Mucosa of gallbladder (tissue), 1 donor: ENCODE results near the gene PARD6A. TPM values are rescaled to one million over a fixed set of nuclear protein-coding genes. Genes with fewer than 3 reads are reported as not detected.
A peak's percentile ranks its signal among the peaks of the same experiment; 100 is the strongest.

Experiments
- DNase-seq: peaks from one replicate; pipeline ENCODE4 v3.0.0-alpha.2; 2020; ENCODE audit warnings: low spot score
- total RNA-seq: library from RNA; stranded (reverse); gene quantifications from one replicate; pipeline ENCODE4 v1.2.1, GENCODE V29; 2021
- donor health status: DM: no; HTN: no; CAD: no.

The PARD6A gene
- total RNA-seq, 1 donor from 2014 or later: 10.4 TPM

DNA sequence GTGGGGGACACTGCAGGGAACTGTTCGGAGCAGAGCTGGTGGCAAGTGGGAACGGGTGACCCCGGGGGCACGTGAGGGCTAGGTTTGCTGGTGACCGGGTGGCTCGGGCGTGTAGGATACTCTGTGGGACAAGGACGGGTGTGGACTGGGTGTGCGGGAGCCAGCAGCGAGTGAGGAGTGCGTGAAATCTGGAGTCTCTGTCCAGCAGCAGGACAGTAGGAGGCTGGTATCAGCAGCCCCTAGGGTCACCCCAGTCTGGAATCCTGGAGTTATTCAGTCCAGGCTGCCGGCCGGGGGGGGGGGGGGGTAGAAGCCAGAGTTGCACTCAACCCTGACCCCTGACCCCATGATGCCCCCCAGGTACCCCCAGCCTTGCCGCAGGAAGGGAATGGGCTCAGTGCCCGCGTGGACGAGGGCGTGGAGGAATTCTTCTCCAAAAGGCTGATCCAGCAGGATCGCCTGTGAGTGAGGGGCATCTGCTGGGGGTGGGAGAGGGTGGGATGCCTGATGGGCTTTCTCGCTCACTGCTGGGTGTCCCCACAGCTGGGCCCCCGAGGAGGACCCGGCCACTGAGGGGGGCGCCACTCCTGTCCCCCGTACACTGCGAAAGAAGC, 6.9 kb upstream of the PARD6A start:
- DNase-seq: no peak

DNA sequence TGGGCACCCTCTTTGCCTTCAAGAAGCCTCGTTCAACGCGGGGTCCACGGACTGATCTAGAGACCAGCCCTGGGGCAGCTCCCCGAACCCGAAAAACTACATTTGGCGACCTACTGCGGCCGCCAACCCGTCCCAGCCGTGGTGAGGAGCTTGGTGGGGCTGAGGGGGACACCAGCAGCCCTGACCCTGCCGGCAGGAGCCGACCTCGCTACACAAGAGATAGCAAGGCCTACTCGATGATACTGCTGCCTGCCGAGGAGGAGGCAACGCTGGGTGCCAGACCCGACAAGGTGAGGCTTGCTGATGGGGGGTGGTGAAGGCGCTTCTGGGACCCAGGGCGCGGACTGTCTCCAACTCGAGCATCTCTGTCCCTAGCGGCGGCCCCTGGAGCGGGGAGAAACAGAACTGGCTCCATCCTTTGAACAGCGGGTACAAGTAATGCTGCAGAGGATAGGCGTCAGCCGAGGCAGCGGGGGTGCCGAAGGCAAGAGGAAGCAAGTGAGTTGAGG, 6.3 kb upstream of the PARD6A start:
- no peak for DNase-seq

DNA sequence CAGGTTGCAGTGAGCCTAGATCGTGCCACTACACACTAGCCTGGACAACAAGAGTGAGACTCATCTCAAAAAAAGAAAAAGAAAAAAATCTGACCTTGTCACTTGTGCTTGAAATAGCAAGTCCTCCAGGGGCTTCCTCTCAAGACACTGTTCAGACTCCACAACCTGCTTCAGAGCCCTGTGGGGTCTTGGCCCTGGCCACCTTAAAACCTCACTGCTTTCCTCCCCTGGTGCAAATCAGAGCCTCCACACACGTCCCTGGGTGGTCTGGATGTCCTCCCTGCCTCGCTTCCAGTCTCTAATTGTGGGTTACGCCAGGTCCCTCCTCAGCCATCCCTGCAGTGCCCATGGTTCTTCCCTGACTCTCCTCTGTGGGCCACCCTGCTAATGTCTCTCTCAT, 5.4 kb upstream of the PARD6A start:
- DNase-seq: no peak

DNA sequence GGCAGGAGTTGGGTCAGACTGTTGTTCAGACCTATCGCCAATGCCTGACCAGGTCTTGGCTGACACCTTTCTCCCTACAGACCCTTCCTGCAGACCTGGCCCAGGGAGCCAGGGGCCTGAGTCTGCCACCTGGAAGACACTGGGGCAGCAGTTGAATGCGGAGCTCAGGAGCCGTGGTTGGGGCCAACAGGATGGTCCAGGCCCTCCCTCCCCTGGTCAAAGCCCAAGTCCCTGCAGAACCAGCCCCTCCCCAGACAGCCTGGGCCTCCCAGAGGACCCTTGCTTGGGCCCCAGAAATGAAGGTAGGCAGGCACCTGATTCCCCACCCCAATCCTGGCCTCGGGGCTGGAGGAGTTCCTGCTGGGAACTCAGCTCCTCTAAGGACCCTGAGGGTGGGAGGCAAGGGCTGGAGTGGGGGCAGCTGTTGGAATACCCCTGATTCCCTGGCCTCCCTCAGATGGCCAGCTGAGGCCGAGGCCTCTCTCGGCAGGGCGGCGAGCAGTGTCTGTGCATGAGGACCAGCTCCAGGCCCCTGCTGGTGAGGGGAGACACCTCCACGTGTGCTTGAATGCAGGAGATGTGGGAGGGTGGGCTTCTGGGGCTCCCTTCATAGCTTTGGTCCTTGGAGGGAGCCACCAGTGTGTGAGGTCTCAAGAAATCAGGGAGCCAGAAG, 4.3 kb upstream of the PARD6A start:
- DNase-seq: no peak

DNA sequence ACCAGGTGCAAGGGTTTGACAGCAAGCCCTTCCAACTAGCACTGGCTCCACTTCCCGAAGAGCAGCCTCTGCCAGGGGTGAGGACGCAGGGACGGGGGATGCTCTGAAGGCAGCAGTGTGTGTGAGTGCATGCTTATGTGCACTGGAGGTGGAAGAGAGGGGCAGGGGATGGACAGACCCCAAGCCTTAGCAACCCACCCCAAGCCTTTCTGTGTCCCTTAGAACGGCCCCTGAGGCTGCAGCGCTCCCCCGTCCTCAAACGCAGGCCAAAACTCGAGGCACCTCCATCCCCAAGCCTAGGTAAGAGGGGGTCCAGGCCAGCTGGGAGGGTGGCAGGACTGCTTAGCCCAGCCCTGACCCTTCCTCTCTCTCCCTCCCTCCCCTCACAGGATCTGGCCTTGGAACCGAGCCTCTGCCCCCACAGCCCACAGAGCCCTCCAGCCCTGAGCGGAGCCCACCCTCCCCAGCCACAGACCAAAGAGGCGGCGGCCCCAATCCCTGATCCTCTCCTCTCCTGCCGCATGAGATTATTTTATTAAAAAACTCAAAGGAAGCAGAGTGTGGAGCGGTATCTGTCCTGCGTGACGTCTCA, 3.6 kb upstream of the PARD6A start:
- DNase-seq: no peak

DNA sequence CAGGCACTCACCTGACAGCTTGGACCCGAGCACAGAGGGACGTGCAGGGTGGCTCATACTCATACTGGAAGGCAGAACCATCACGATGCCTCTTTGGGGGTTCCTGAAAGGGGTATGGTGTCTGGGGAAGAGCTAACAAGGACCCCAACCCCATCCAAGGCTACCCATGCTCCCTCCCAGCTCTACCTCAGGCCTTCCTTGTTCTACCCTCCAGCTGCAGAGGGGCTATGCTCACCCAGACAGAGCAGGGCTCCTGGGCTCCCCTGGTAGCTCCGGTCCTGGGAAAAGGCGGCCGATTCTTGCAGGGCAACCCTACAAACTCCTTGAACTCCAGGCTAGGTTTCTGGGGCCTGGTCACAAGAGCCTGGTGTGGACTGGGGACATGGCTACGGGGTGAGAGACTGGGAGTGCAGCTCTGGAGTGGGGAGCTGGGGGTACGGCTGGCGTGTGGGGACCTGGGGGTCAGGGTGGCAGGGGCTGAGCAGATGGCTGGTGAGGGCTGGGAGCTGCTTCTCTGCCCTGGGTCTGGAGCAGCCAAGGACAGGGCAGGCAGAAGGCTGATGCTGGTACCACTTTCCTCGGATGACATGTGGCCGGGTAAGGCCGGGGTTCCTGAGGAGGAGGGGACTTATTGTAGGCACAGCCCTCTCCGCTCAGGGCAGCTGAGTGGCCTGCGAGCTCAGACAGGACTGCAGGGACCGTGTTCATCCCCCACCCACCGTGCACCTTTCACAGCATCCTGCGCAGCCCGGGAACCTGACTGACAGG, 2.8 kb upstream of the PARD6A start:
- no peak for DNase-seq

DNA sequence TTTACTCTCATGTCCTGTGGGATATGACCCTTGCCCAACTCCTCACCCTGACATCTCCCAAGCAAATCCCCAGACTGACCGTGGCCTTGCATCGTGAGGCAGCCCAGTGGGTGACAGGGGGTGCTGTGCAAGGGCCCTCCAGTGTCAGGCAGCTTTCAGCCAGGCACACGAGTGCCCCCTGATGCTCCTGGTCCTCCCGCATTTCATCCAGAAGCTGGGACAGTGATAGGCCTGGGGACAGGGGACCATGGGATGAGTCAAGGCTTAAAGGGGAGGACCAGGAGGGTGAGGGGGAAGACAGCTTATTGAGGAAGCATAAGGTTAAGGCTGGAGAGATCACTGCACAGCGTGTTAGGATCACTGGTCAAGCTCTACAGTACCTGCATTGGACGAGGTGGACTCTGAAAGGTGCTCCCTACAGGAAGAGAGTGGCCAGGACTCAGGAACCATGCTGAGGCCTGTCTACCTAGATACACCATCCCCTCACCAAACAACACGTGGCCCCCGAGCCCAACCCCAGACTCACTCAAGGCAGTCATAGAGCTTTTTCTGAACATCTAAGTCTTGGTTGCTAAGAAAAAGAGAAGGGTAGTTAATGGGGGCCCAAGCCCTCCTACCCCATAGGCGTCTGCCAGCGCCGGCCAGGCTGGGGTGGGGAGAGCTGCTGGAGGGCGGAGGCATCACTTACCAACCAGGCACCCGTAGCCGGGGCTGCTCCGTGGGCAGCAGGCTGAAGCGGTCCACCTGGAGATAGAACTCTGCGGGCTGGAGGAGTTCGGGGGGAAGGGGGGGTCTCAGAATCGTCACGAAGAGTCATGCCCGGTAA, 1.7 kb upstream of the PARD6A start:
- DNase-seq: no peak

DNA sequence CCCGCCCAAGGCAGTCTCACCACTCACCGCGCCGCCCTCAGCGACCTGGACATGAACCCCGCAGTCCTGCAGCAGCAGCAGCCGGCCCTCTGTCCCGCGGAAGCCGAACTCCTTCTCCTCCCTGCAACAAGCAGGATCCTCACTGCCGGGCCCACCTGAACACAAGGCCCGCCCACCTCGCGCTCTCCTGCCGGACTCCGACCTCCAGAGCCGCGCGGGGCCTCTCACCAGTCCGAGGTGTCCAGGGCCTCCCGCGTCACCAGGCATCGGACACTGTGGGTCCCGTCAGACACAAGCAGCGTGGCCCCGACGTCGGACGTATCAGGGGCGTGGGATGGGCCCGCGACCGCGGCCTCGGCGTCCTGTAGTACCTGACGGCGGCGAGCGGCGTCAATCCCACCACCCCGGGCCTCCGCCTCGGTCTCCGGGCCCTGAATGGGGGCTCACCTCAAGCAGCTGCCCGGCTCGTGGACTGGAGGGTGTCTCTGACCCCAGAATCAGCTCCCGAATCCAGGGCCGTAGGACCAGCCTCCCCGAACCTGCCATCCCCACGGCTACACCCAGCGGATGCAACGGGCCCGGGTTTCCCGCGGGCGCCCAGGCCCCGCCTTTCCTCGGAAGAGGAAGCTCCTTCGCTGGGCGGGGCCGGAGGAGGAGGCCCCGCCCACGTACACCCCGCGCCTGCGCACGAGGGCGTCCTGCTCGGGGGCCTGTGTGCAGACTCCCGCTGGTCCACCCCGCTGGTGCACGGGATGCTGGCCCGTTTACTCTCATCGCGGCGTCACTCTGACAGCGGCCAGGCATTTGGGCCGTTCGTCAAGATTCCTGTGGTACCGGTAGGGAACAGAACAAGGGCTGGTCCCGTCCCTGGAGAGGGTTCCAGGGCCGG, 841 bp upstream of the PARD6A start, which contains the start of gene ACD:
Gene ACD (minus strand): TSS at position 586 of the 889 bp plus-strand sequence. CDS start 40 bp downstream, at position 546.
- DNase-seq: peak; percentile 92

DNA sequence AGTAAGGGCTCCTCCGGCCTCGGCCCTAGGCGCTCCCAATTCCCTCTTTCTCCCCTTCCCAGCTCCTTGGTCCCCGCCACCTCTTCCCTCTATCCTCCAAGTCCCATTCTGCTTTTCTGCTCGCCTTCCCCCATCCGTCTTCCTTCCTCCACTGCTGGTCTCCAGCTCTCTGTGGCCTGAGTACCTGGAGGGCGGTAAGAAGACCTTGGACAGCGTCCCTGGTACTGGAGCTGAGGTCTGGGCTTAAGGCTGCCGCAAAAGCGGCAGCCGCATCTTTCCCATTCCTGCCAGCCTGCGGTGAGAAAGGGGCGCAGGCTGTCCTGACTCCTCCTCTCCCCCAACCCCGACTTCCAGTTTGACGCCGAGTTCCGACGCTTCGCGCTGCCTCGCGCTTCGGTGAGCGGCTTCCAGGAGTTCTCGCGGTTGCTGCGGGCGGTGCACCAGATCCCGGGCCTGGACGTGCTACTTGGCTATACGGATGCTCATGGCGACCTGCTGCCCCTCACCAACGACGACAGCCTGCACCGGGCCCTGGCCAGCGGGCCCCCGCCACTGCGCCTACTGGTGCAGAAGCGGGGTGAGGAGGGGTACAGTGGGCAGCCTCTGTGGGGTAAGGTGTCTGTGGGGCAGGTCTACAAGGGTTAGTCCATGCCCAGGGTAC, 471 bp downstream of the PARD6A start:
- DNase-seq: no peak

DNA sequence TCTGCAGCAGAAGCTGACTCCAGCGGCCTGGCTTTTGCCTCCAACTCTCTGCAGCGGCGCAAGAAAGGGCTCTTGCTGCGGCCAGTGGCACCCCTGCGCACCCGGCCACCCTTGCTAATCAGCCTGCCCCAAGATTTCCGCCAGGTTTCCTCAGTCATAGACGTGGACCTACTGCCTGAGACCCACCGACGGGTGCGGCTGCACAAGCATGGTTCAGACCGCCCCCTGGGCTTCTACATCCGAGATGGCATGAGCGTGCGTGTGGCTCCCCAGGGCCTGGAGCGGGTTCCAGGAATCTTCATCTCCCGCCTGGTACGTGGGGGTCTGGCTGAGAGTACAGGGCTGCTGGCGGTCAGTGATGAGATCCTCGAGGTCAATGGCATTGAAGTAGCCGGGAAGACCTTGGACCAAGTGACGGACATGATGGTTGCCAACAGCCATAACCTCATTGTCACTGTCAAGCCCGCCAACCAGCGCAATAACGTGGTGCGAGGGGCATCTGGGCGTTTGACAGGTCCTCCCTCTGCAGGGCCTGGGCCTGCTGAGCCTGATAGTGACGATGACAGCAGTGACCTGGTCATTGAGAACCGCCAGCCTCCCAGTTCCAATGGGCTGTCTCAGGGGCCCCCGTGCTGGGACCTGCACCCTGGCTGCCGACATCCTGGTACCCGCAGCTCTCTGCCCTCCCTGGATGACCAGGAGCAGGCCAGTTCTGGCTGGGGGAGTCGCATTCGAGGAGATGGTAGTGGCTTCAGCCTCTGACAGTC, 1.3 kb downstream of the PARD6A start:
- no peak for DNase-seq

DNA sequence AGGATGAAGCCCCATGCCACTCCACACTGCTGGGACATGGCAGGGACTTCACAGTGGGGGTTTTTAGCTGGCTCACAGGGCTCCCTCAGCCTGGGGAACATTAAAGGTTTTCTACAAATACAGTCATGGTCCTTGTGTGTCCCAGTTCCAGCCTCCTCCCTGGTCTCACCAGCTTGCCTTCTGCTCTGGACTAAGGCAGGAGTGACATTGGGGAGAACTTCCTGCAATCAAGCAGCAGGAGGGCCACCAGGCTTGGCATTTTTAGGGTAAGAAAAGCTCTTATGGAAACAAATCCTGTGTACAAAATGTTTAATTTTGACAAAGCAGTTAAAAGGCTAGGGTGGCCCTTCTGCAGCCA, 1.9 kb downstream of the PARD6A start:
- DNase-seq: no peak

DNA sequence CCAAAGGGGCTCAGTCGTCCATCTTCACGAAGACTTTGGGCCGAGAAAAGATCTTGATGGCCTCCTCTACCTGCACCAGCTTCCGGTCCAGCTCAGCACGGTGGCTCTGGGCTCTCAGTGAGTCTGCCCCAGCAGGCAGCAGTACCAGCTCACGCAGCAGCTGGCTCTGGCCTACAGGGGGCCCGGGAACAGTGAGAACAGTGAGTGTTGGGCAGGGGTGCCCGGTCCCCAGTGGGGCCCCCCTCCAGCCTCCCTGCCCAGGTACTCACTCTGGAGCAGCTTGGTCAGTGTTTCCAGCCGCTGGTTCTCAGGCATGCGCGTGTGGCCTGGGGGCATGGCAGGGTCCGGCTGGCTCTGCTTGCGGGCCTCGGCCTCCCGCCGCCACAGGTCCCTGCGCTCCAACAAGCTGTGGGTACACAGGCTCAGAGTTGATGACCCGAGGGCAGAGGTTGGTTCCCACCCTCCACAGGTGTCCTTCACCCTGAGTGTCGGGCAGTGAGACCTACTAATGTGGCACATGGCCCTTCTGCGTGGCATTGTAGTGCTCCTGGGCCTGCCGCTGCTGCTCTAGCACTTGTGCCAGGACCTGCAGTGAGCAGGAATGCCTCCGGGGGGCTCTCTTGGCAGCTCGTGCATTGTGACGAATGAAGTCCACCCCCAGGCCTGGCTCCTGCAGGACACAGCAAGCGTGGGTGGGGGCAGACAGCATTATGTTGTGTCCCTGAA, 2.6 kb downstream of the PARD6A start:
- no peak for DNase-seq

DNA sequence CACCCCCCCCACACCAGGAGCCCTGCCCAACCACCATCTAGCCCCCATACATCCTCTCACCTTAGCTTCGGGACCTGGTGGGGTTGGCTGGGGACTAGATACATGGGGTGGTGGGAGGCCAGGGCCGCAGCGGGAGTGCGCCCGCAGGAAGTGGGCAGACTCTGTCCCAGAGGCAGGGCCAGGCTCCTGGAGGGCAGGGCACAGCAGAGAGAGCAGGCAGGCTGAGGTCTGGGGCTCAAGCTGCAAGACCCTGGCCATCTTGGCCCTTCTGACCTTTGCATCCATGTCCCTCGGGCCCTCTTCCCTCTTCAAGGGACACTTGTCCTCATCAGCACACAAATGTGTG, 3.1 kb downstream of the PARD6A start:
- no peak for DNase-seq

DNA sequence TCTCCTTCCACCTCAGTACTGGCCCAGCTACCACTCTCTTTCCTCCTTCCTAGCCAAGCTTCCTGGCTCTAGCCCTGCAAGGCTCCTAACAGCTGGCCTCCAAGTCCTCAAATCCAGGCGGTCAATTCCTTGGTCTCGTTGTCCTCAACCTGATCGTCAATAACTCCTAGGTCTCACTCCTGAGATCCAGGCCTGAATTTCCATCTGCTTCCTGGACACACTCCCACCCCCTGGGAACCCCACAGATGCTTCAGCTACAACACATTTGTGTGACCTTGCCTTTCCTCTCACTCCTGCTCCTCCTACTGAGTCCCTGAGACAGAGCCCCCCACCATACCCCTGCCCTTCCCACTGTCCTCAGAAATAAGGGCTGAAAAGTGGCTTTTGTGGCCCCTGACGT, 3.5 kb downstream of the PARD6A start:
- no peak for DNase-seq

DNA sequence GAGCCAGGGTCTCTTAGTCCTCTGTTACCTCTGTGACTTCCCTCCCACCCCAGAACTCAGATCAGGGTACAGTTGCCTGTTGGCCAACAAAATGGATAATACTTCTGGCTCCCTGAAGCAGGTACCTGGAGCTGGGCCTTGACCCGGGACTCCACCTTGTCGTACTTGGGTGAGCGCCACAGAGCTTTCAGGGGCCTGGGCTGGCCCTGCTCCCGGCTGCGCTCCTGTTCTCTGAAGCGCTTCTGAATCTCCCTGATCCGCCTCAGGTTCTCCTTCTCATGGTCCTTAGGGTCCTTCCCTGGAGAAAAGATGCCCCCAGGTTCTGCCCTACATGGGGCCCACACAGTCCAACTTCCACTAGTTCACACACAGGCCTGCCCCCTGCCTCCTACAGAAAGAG, 4.1 kb downstream of the PARD6A start:
- no peak for DNase-seq

DNA sequence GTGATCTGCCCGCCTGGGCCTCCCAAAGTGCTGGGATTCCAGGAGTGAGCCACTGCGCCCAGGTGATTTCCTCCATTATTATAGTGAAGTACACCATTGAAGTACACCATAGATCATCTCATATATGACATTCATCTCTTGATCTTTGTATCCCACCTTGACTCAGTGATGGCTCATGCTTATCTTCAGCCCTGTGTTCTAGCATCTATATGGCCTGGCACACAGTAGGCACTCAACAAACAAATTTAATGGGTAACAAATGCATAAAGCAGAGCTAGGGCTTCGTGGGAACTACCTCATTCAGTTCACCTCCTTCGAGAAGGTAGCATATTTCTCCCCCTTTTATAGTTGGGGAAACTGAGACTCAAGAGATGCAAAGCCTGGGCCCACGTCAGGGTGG, 4.8 kb downstream of the PARD6A start:
- no peak for DNase-seq

DNA sequence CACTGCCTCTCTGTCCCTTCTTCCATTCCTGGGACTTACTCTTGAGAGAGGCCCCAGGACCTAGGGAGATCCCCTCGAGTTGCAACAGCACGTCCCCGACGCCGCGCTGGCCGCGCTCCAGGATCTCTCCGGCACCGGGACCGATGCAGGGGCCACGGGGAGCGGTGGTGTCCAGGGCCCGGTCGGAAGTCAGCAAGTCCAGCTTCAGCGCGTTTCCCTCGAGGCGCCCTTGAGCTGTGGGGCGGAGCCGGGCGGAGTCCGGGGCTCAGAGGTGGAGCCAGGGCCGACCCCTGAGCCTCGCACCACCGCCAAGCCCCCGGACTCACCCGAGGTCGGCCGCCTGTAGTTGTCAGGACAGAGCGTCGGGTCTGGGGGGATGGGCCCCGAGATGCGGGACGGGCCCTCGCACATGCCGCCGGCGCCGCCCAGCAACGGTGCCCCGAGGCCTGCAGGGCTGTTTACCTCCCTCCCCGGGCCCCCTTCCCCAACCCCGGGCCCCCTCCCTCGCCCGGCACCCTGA, 5.3 kb downstream of the PARD6A start:
- DNase-seq: no peak
